Tibial artery (tissue), 4 donors: Measurements from ENCODE around the gene ZNF292.

Experiments
- DNase-seq, 2 donors: peaks; one replicate each; pipeline ENCODE4 v3.0.0-alpha.2; 2019
- H3K27ac ChIP-seq, 2 donors: fragments of 200-600 bp; sonication (generic) in 1 of 2; 1 replicate in 1 of 2; 2 replicates in 1 of 2; pipeline ENCODE4 v1.5.1; 2018 to 2019; ENCODE audit warnings: mild to moderate bottlenecking in 1 of 2
- H3K27me3 ChIP-seq, 2 donors: fragments of 200-600 bp; sonication (generic) in 1 of 2; one replicate each; pipeline versions ENCODE4 v1.5.1 to v1.6.0; 2016 to 2019
- H3K36me3 ChIP-seq, 3 donors: fragments of 200-600 bp; sonication (generic) in 2 of 3; one replicate each; pipeline ENCODE4 v1.5.1; 2016 to 2019; ENCODE audit warnings: mild to moderate bottlenecking in 2 of 3
- H3K4me1 ChIP-seq, 4 donors: fragments of 200-600 bp; sonication (generic) in 2 of 4; 1 replicate in 3 of 4; 2 replicates in 1 of 4; pipeline ENCODE4 v1.5.1; 2016 to 2019
- H3K4me3 ChIP-seq, 2 donors: fragments of 200-600 bp; sonication (generic) in 1 of 2; 1 replicate in 1 of 2; 2 replicates in 1 of 2; pipeline ENCODE4 v1.5.1; 2018 to 2019; ENCODE audit warnings: mild to moderate bottlenecking in 2 of 2
- H3K9me3 ChIP-seq, 3 donors: fragments of 200-600 bp; sonication (generic) in 1 of 3; one replicate each; pipeline ENCODE4 v1.5.1; 2016 to 2019
- CTCF ChIP-seq, 2 experiments: fragments of 200-600 bp in 1 of 2; fragments of 450-650 bp in 1 of 2; IDR thresholded peaks; one replicate each; pipeline ENCODE4 v1.5.1; 2017 to 2019; ENCODE audit warnings: antibody characterized with exemption in 2 of 2, mild to moderate bottlenecking in 1 of 2, moderate library complexity in 1 of 2
- intact Hi-C: fragments of 100-400 bp; cut with DNase I; formaldehyde crosslinking; loops from one replicate; pipeline ENCODE4 v1.15.0; 2023; ENCODE audit warnings: low total_unique reads

The ZNF292 gene

GRCh38 chr6:87243812-87244211 is 88.4 kb downstream of the ZNF292 start:
- Histone ChIP-seq H3K27me3 (no peaks in the 10 kb centered on the region), H3K4me3 (no peak overlapping the region), H3K9me3 (no peaks in the 10 kb centered on the region), H3K36me3 (peaks cover 25 to 53% (median 43%) of the 10 kb centered on the region in 3 donors), H3K27ac (no peak overlapping the region), H3K4me1 (no peaks in the 10 kb centered on the region)
- intact Hi-C loops, result no loop called here
- DNase-seq, result no peak
- no peak for TF ChIP-seq CTCF (IDR thresholded peaks at IDR 0.05)

- no peak overlapping the region for H3K4me3 ChIP-seq
- TF ChIP-seq CTCF (IDR thresholded peaks at IDR 0.05), result no peak
- H3K27me3 ChIP-seq, result no peaks in the 10 kb centered on the region
- H3K36me3 ChIP-seq, result peaks cover 31 to 55% (median 47%) of the 10 kb centered on the region in 3 donors
- intact Hi-C loops, result no loop called here
- H3K9me3 ChIP-seq, result no peaks in the 10 kb centered on the region
- no peak for DNase-seq
- H3K4me1 ChIP-seq, result no peaks in the 10 kb centered on the region
- H3K27ac ChIP-seq, result no peak overlapping the region
These were observed 89.0 kb downstream of the ZNF292 start for GRCh38 chr6:87244380-87244779.

GRCh38 chr6:87250019-87250418 is 94.7 kb downstream of the ZNF292 start:
- H3K27ac ChIP-seq, result no peak overlapping the region
- H3K4me3 ChIP-seq, result no peak overlapping the region
- TF ChIP-seq CTCF (IDR thresholded peaks at IDR 0.05), result no peak
- H3K9me3 ChIP-seq, result no peaks in the 10 kb centered on the region
- no peaks in the 10 kb centered on the region for H3K27me3 ChIP-seq
- DNase-seq, result no peak
- intact Hi-C loops, result no loop called here
- H3K4me1 ChIP-seq, result no peaks in the 10 kb centered on the region
- peaks cover 48 to 81% (median 65%) of the 10 kb centered on the region in 3 donors for H3K36me3 ChIP-seq

GRCh38 chr6:87251225-87251624 is 95.9 kb downstream of the ZNF292 start:
- DNase-seq, result no peak
- peaks cover 61 to 85% (median 71%) of the 10 kb centered on the region in 3 donors for H3K36me3 ChIP-seq
- no peaks in the 10 kb centered on the region for H3K4me1 ChIP-seq
- no peak for TF ChIP-seq CTCF (IDR thresholded peaks at IDR 0.05)
- H3K27ac ChIP-seq, result no peak overlapping the region
- H3K4me3 ChIP-seq, result no peak overlapping the region
- no peaks in the 10 kb centered on the region for H3K27me3 ChIP-seq
- no peaks in the 10 kb centered on the region for H3K9me3 ChIP-seq
- intact Hi-C loops, result no loop called here

- Histone ChIP-seq H3K9me3 (no peaks in the 10 kb centered on the region), H3K4me1 (no peaks in the 10 kb centered on the region), H3K27ac (no peak overlapping the region), H3K27me3 (no peaks in the 10 kb centered on the region), H3K4me3 (no peak overlapping the region), H3K36me3 (peaks cover 61 to 85% (median 70%) of the 10 kb centered on the region in 3 donors)
- no peak for TF ChIP-seq CTCF (IDR thresholded peaks at IDR 0.05)
- intact Hi-C loops, result no loop called here
- DNase-seq, result no peak
These were observed 96.4 kb downstream of the ZNF292 start for GRCh38 chr6:87251725-87252124.

GRCh38 chr6:87257046-87257445 is 101.7 kb downstream of the ZNF292 start:
- Histone ChIP-seq H3K9me3 (no peaks in the 10 kb centered on the region), H3K4me3 (no peak overlapping the region), H3K27ac (no peak overlapping the region), H3K4me1 (no peaks in the 10 kb centered on the region), H3K36me3 (peaks cover 40 to 47% (median 42%) of the 10 kb centered on the region in 3 donors), H3K27me3 (no peaks in the 10 kb centered on the region)
- no peak for DNase-seq
- intact Hi-C loops, result no loop called here
- no peak for TF ChIP-seq CTCF (IDR thresholded peaks at IDR 0.05)
